Liver (tissue), 9 donors: ENCODE results near the gene PARP9. TPM values are rescaled to one million over a fixed set of nuclear protein-coding genes. Genes with fewer than 3 reads are reported as not detected.

ENCODE experiments used
- DNase-seq: peaks from one replicate; pipeline ENCODE4 v3.0.0-alpha.2; 2017; ENCODE audit warnings: low spot score
- H3K27ac ChIP-seq, 2 donors: one replicate each; pipeline ENCODE4 v1.7.0; 2013; ENCODE audit warnings: inconsistent platforms in 2 of 2, low read length in 2 of 2, control low read depth in 1 of 2, low read depth in 1 of 2, mild to moderate bottlenecking in 1 of 2
- H3K27me3 ChIP-seq, 4 donors: one replicate each; pipeline versions ENCODE4 v1.6.1 to v1.7.0; 2013; ENCODE audit warnings: low read length in 3 of 4, inconsistent platforms in 1 of 4, mild to moderate bottlenecking in 1 of 4, moderate library complexity in 1 of 4; ENCODE audit not compliant: control insufficient read depth in 4 of 4, insufficient read depth in 4 of 4
- H3K36me3 ChIP-seq, 4 donors: one replicate each; pipeline versions ENCODE4 v1.6.1 to v1.7.0; 2013; ENCODE audit warnings: low read length in 3 of 4, mild to moderate bottlenecking in 3 of 4, low read depth in 1 of 4, moderate library complexity in 1 of 4; ENCODE audit not compliant: control insufficient read depth in 4 of 4, insufficient read depth in 3 of 4
- H3K4me1 ChIP-seq, 4 donors: one replicate each; pipeline versions ENCODE4 v1.6.1 to v1.7.0; 2013; ENCODE audit warnings: low read length in 3 of 4, mild to moderate bottlenecking in 3 of 4, moderate library complexity in 1 of 4; ENCODE audit not compliant: control insufficient read depth in 4 of 4, insufficient read depth in 4 of 4
- H3K4me3 ChIP-seq, 3 donors: one replicate each; pipeline versions ENCODE4 v1.6.1 to v1.7.0; 2013; ENCODE audit warnings: low read length in 3 of 3, control low read depth in 1 of 3, low read depth in 1 of 3, mild to moderate bottlenecking in 1 of 3
- H3K9ac ChIP-seq, 2 donors: one replicate each; pipeline ENCODE4 v1.7.0; 2013; ENCODE audit warnings: low read length in 2 of 2, mild to moderate bottlenecking in 2 of 2, moderate library complexity in 2 of 2, control low read depth in 1 of 2, low read depth in 1 of 2
- H3K9me3 ChIP-seq, 4 donors: one replicate each; pipeline versions ENCODE4 v1.6.1 to v1.7.0; 2013; ENCODE audit warnings: low read length in 3 of 4; ENCODE audit not compliant: control insufficient read depth in 4 of 4
- EGR1 ChIP-seq, 2 donors: IDR thresholded peaks; 2 replicates each; pipeline ENCODE4 v1.6.1; 2016 to 2018; ENCODE audit warnings: antibody characterized with exemption in 2 of 2, low read depth in 2 of 2
- FOXA1 ChIP-seq: IDR thresholded peaks from 2 replicates; pipeline ENCODE4 v1.6.1; 2016; ENCODE audit warnings: antibody characterized with exemption
- FOXA2 ChIP-seq: IDR thresholded peaks from 2 replicates; pipeline ENCODE4 v1.6.1; 2016; ENCODE audit warnings: antibody characterized with exemption
- GABPA ChIP-seq, 2 donors: IDR thresholded peaks in 1 of 2; conservative IDR thresholded peaks in 1 of 2; 2 replicates each; pipeline ENCODE4 v1.6.1; 2016; ENCODE audit warnings: antibody characterized with exemption in 2 of 2, mild to moderate bottlenecking in 1 of 2, moderate library complexity in 1 of 2
- HNF4A ChIP-seq, 2 donors: conservative IDR thresholded peaks; 2 replicates each; pipeline ENCODE4 v1.6.1; 2016; ENCODE audit warnings: antibody characterized with exemption in 2 of 2, mild to moderate bottlenecking in 2 of 2
- JUND ChIP-seq, 2 donors: IDR thresholded peaks; 2 replicates each; pipeline ENCODE4 v1.6.1; 2016; ENCODE audit warnings: antibody characterized with exemption in 2 of 2
- RAD21 ChIP-seq, 2 donors: IDR thresholded peaks; 2 replicates each; pipeline ENCODE4 v1.6.1; 2016; ENCODE audit warnings: antibody characterized with exemption in 2 of 2, mild to moderate bottlenecking in 2 of 2
- RXRA ChIP-seq, 2 donors: IDR thresholded peaks; 2 replicates each; pipeline ENCODE4 v1.6.1; 2017 to 2018; ENCODE audit warnings: antibody characterized with exemption in 2 of 2, mild to moderate bottlenecking in 1 of 2
- TAF1 ChIP-seq: conservative IDR thresholded peaks from 2 replicates; pipeline ENCODE4 v1.6.1; 2016; ENCODE audit warnings: antibody characterized with exemption, mild to moderate bottlenecking
- YY1 ChIP-seq: IDR thresholded peaks from 2 replicates; pipeline ENCODE4 v1.6.1; 2016; ENCODE audit warnings: antibody characterized with exemption, mild to moderate bottlenecking
- WGBS: extraction: QIAGEN DNeasy Blood & Tissue Kit; methylation state at CpG from one replicate; pipeline ENCODE4 v1.1.7; 2013; 5-methylcytosine and 5-hydroxymethylcytosine counted together
- polyA plus RNA-seq, 2 donors: library from polyadenylated mRNA; stranded (reverse) in 1 of 2; unstranded in 1 of 2; fragments of 200-250 nt in 1 of 2; fragments of >200 nt in 1 of 2; fragmentation: Nextera tagmentation in 1 of 2; extraction: Ambion mirVana in 1 of 2; gene quantifications; one replicate each; pipeline versions ENCODE4 v1.2.1 to v1.2.3, GENCODE V29; 2013 to 2015
- total RNA-seq, 2 donors: library from RNA; depleted of rRNA; stranded (reverse); fragments of >200 nt; gene quantifications; one replicate each; pipeline ENCODE4 v1.2.3, GENCODE V29; 2014
- TF ChIP-seq, protein P1 (sequence below): IDR thresholded peaks from 2 replicates; pipeline ENCODE4 v1.6.1; 2016; ENCODE audit warnings: antibody characterized with exemption
- TF ChIP-seq, protein P2 (sequence below): IDR thresholded peaks from 2 replicates; pipeline ENCODE4 v1.6.1; 2016; ENCODE audit warnings: antibody characterized with exemption, mild to moderate bottlenecking
- TF ChIP-seq, protein P3 (sequence below): IDR thresholded peaks from 2 replicates; pipeline ENCODE4 v1.6.1; 2016; ENCODE audit warnings: antibody characterized with exemption
- TF ChIP-seq, protein P4 (sequence below): IDR thresholded peaks from 2 replicates; pipeline ENCODE4 v1.6.1; 2016; ENCODE audit warnings: antibody characterized with exemption
- donor health status: healthy.
- donor health status: healthy.
- donor health status: healthy.
- donor health status: healthy.
- donor health status: healthy.

PARP9 gene
- total and polyA plus RNA-seq, 4 donors = 34.8 to 74.0 (median 48.9) TPM

DNA sequence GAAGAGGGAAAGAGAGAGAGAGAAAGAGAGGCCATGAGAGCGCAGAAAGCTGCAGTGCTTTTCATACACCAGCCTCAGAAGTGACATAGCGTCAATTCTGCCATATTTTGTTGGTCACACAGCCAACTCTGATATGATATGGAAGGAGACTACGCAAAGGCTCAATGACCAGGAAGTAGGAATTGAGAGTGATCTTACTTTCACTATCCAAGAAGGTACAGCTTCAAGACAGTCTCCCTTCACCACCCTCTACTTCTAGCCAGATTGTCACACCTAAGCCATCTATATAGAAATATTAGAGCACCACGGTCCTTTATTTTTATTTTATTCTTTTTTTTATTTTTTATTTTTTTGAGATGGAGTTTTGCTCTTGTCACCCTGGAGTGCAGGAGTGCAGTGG lies 34.5 kb upstream of the PARP9 start:
- Histone ChIP-seq H3K27me3 (no peaks in the 10 kb centered on the region), H3K36me3 (no peaks in the 10 kb centered on the region), H3K9ac (no peak overlapping the region), H3K4me3 (no peak overlapping the region), H3K4me1 (no peaks in the 10 kb centered on the region), H3K9me3 (no peaks in the 10 kb centered on the region), H3K27ac (no peak overlapping the region)
- no peak for DNase-seq
- WGBS = 69% methylated on average over 4 of the region's 4 CpGs
- no peak for TF ChIP-seq EGR1 (IDR thresholded peaks at IDR 0.05; ENCODE audit: low read depth in 2 of 2)
- no peak for TF ChIP-seq FOXA1
- TF ChIP-seq, protein P1, sequence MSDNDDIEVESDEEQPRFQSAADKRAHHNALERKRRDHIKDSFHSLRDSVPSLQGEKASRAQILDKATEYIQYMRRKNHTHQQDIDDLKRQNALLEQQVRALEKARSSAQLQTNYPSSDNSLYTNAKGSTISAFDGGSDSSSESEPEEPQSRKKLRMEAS = no peak
- TF ChIP-seq, protein P2, sequence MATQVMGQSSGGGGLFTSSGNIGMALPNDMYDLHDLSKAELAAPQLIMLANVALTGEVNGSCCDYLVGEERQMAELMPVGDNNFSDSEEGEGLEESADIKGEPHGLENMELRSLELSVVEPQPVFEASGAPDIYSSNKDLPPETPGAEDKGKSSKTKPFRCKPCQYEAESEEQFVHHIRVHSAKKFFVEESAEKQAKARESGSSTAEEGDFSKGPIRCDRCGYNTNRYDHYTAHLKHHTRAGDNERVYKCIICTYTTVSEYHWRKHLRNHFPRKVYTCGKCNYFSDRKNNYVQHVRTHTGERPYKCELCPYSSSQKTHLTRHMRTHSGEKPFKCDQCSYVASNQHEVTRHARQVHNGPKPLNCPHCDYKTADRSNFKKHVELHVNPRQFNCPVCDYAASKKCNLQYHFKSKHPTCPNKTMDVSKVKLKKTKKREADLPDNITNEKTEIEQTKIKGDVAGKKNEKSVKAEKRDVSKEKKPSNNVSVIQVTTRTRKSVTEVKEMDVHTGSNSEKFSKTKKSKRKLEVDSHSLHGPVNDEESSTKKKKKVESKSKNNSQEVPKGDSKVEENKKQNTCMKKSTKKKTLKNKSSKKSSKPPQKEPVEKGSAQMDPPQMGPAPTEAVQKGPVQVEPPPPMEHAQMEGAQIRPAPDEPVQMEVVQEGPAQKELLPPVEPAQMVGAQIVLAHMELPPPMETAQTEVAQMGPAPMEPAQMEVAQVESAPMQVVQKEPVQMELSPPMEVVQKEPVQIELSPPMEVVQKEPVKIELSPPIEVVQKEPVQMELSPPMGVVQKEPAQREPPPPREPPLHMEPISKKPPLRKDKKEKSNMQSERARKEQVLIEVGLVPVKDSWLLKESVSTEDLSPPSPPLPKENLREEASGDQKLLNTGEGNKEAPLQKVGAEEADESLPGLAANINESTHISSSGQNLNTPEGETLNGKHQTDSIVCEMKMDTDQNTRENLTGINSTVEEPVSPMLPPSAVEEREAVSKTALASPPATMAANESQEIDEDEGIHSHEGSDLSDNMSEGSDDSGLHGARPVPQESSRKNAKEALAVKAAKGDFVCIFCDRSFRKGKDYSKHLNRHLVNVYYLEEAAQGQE = no peak

DNA sequence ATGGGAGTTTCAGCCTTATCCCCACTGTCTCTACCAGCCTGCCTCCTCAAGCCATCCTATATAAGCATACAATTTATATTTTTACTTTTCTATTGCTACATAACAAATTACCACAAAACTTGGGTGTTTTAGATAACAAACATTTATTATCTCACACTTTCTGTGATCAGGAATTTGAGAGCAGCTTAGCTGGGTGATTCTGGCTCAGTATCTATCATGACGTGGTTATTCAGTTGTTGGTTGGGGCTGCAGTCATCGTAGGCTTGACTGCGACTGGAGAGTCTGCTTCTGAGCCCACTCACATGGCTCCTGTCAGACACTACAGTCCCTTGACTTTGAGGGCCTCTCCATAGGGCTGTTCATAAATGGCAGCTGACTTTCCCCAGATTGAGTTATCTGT lies 34.1 kb upstream of the PARP9 start:
- Histone ChIP-seq H3K36me3 (no peaks in the 10 kb centered on the region), H3K27ac (no peak overlapping the region), H3K9ac (no peak overlapping the region), H3K27me3 (no peaks in the 10 kb centered on the region), H3K4me3 (no peak overlapping the region), H3K4me1 (no peaks in the 10 kb centered on the region), H3K9me3 (no peaks in the 10 kb centered on the region)
- WGBS = 95% methylated on average over 3 of the region's 3 CpGs
- DNase-seq = no peak
- no peak for TF ChIP-seq RXRA (IDR thresholded peaks at IDR 0.05)
- TF ChIP-seq FOXA1 = no peak
- no peak for TF ChIP-seq JUND (IDR thresholded peaks at IDR 0.05)
- TF ChIP-seq, protein P3, sequence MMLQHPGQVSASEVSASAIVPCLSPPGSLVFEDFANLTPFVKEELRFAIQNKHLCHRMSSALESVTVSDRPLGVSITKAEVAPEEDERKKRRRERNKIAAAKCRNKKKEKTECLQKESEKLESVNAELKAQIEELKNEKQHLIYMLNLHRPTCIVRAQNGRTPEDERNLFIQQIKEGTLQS = no peak
- no peak for TF ChIP-seq FOXA2

DNA sequence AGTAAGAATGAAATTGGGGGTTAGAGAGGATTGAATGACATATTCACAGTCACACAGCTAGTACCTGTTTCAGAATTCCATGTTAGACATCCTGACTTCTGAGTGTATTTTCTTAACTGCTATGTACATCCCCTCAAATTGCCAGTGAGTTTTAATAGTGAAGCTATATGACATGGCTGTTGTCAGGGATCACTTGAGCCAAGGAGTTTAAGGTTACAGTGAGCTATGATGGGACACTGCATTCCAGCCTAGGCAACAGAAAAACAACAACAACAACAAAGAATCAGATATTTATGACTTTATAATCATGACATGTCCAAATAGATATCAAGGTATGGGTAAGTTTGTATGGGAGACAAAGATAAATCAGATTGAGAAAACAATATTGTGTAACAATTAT lies 29.9 kb upstream of the PARP9 start:
- Histone ChIP-seq H3K27ac (no peak overlapping the region), H3K9me3 (no peaks in the 10 kb centered on the region), H3K36me3 (no peaks in the 10 kb centered on the region), H3K27me3 (no peaks in the 10 kb centered on the region), H3K9ac (no peak overlapping the region), H3K4me1 (no peaks in the 10 kb centered on the region), H3K4me3 (no peak overlapping the region)
- TF ChIP-seq JUND (IDR thresholded peaks at IDR 0.05) (no peak), EGR1 (IDR thresholded peaks at IDR 0.05; ENCODE audit: low read depth in 2 of 2) (no peak), TAF1 (no peak), FOXA1 (no peak), YY1 (no peak), HNF4A (conservative IDR thresholded peaks at IDR 0.05) (no peak), FOXA2 (no peak), GABPA (IDR thresholded peaks at IDR 0.05 in 1 of 2, conservative IDR thresholded peaks at IDR 0.05 in 1 of 2) (no peak), RAD21 (IDR thresholded peaks at IDR 0.05) (no peak)
- TF ChIP-seq, protein P4, sequence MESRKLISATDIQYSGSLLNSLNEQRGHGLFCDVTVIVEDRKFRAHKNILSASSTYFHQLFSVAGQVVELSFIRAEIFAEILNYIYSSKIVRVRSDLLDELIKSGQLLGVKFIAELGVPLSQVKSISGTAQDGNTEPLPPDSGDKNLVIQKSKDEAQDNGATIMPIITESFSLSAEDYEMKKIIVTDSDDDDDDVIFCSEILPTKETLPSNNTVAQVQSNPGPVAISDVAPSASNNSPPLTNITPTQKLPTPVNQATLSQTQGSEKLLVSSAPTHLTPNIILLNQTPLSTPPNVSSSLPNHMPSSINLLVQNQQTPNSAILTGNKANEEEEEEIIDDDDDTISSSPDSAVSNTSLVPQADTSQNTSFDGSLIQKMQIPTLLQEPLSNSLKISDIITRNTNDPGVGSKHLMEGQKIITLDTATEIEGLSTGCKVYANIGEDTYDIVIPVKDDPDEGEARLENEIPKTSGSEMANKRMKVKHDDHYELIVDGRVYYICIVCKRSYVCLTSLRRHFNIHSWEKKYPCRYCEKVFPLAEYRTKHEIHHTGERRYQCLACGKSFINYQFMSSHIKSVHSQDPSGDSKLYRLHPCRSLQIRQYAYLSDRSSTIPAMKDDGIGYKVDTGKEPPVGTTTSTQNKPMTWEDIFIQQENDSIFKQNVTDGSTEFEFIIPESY = no peak
- TF ChIP-seq, protein P1 = no peak
- TF ChIP-seq, protein P2 = no peak
- no peak for DNase-seq
